NOMO-1 (cell line): ENCODE data around the gene CACNA2D2.
A peak's percentile ranks its signal among the peaks of the same experiment; 100 is the strongest.

Source experiments
- DNase-seq, 2 experiments: peaks; one replicate each; lab custom pipeline; 2025; ENCODE audit not compliant: unreplicated experiment in 2 of 2; lab: John Stamatoyannopoulos, UW

Gene CACNA2D2

GRCh38 chr3:50354186-50354764 is 149.2 kb downstream of the CACNA2D2 start:
- no peak for DNase-seq

GRCh38 chr3:50353245-50354004 is 150.0 kb downstream of the CACNA2D2 start:
- DNase-seq, result no peak

- DNase-seq, result no peak
Observed at GRCh38 chr3:50352781-50353180, 150.7 kb downstream of the CACNA2D2 start.

- DNase-seq, result no peak
Observed at GRCh38 chr3:50351323-50351697, 152.1 kb downstream of the CACNA2D2 start.

GRCh38 chr3:50350527-50351322 is 152.7 kb downstream of the CACNA2D2 start, which contains the start of the genes CYB561D2 and NPRL2:
TSS of gene CYB561D2 (plus strand) at chr3:50350862. CDS start at chr3:50351434, 572 bp downstream.
TSS of gene NPRL2 (minus strand) at chr3:50350775. CDS start at chr3:50350652, 123 bp downstream.
- DNase-seq, result peak; percentile 91 to 94

- DNase-seq, result no peak
Observed at GRCh38 chr3:50350213-50350526, 153.3 kb downstream of the CACNA2D2 start.

GRCh38 chr3:50347187-50347813 is 156.1 kb downstream of the CACNA2D2 start:
- peak; percentile 27 to 62 for DNase-seq

GRCh38 chr3:50345586-50346234 is 157.7 kb downstream of the CACNA2D2 start, which contains the start of gene ZMYND10:
TSS of gene ZMYND10 (minus strand) at chr3:50345732. CDS start at chr3:50345579, 153 bp downstream.
- peak; percentile 66 to 78 for DNase-seq

- DNase-seq, result no peak
Observed at GRCh38 chr3:50345008-50345407, 158.4 kb downstream of the CACNA2D2 start.

GRCh38 chr3:50342813-50343633 is 160.4 kb downstream of the CACNA2D2 start:
- DNase-seq, result no peak

- DNase-seq, result no peak
Observed at GRCh38 chr3:50341996-50342650, 161.3 kb downstream of the CACNA2D2 start.

GRCh38 chr3:50341537-50341936 is 161.9 kb downstream of the CACNA2D2 start:
- DNase-seq, result no peak

- peak; percentile 95 to 98 for DNase-seq
Observed at GRCh38 chr3:50340448-50341329, 162.7 kb downstream of the CACNA2D2 start, which contains the start of gene RASSF1. TSS of gene RASSF1 (minus strand) at chr3:50340836. CDS start at chr3:50340805, 31 bp downstream.

- no peak for DNase-seq
Observed at GRCh38 chr3:50340147-50340447, 163.3 kb downstream of the CACNA2D2 start.

GRCh38 chr3:50339485-50340146 is 163.8 kb downstream of the CACNA2D2 start:
- no peak for DNase-seq

GRCh38 chr3:50338965-50339364 is 164.5 kb downstream of the CACNA2D2 start:
- peak; percentile 53 to 66 for DNase-seq

GRCh38 chr3:50337175-50337861 is 166.1 kb downstream of the CACNA2D2 start:
- peak; percentile 99 for DNase-seq
